Activated CD4-positive, alpha-beta T cell treated with anti-CD3 and anti-CD28 coated beads, Interleukin-2, amount 50 U/mL, for 16 hours (primary cell): ENCODE data around the gene PCDH15.

Experiments used
- DNase-seq: peaks from one replicate; pipeline ENCODE4 v3.0.0-alpha.2; 2020

Gene PCDH15

DNA sequence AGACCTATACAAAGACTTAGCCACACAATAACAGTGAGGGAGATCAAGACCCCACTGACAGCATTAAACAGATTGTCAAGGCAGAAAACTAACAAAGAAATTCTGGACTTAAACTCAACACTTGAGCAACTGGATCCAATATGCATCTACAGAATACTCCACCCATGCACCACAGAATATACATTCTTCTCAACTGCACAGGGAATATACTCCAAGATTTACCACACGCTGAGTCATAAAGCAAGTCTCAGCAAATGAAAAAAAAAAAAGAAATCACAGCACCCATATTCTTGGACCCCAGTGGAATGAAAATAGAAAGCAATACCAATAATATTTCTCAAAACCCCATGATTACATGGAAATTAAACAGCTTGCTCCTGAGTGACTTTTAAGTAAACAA is 680.2 kb downstream of the PCDH15 start:
- no peak for DNase-seq

DNA sequence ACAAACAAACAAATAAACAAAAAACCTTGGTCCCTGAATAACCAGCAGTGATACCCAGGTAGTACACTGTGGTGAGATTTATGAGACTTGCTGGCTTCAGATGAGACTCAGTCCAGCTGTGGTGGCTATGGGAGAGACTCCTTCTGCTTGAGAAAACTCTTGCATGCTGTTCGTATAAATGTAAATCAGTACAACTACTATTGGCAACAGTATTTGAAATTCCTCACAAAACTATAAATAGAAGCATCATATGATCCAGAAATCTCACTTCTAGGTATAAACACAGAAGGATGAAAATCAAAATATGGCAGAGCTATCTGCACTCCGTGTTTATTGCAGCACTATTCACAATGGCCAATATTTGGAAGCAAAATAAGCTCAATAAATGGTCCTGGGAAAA is 692.1 kb downstream of the PCDH15 start:
- no peak for DNase-seq

- no peak for DNase-seq
Observed at GRCh38 chr10:54096892-54097291, 704.1 kb downstream of the PCDH15 start.

DNA sequence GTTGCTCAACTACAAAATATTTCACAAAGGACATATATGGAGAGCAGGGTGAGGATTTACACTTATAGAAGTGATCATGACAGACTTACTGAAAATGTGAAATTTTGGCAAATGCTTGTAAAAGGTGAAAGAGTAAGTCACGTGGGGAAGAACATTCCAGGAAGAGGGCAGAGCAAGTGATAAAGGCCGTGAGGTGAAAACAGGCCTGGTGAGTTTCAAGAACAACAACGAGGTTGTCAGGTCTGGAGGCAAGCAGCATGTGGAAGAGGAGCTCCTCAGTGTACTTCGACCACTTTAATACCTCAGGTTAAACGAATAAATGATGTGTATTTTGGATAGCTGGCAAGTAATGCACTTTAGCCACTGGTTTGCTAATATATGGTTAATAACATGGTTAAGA is 706.7 kb downstream of the PCDH15 start:
- DNase-seq = no peak

DNA sequence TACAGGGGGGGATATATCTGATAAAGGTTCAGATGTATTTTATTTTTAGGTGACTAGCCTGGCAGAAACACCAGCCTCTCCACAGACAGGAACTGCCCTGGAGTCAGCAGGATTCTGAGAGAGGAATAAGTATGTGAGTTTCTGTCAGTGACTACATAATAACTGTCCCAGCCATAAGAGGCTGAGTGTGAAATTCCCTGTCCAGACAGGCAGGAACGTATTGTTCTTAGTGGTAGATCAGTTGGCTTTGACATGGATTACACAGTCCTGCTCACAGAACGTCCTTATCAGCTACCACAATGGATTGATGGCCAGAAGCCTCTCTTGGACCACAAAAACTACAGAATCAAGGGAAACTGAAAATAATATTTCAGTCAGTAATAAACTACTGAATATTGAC is 709.8 kb downstream of the PCDH15 start:
- no peak for DNase-seq

DNA sequence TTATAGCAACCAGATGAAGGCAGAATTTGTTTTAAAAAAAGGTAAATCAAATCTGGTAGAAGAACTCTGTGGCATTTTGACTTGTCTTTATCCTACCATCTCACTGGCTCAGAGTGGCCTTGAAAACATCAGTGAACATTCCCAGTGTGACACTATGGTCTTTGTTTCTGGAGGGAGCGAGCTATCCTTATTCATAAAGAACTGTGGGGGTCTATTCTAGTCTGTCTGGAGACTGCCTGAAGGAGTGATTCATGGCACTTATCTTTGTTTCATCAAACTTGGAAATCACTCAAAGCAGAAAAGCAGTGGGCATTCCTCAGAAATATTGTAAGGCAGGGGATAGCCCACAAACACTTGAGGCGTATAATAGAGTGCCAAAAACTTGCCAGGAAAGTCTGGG is 719.1 kb downstream of the PCDH15 start:
- no peak for DNase-seq

DNA sequence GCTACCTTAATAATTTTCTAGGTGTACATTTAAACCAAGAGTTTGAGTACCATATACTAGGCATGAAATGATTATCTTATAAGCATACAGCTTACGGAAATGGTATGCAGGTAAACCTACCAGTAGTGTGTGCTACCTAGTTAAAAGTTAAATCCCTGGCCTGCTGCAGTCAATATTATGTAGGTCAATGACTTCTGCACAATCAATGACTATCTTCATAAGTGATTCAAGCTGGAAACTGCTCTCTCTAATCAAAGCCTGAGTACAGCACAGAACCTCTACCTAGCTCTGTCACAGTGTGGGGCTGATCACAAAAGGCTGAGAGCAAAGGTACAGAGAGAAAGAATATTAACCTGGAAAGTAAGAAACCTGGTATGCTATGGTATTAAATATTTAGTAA is 733.7 kb downstream of the PCDH15 start:
- DNase-seq = no peak

- no peak for DNase-seq
Observed at GRCh38 chr10:54066646-54067045, 734.4 kb downstream of the PCDH15 start.

- no peak for DNase-seq
Observed at GRCh38 chr10:54065106-54065505, 735.9 kb downstream of the PCDH15 start.

DNA sequence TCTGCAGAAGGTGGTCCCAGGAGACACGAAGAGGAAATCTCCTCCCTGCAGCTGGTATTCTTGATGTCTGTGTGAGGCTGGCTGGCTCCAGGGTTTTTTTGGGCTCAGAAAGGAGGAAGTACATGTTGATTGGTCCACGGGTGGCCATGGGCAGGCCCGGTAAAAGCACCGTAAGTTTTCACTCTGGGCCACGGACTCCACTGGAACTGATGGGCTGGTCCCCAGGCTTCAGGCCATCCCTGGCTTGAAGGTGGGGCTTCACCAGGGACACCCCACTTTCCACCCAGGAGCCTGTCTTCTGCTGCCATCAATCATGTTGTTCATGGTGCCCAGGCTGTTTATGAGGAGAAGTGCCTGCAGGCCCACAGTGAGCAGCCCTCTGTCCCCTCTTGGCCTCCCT is 736.8 kb downstream of the PCDH15 start:
- DNase-seq = no peak

GRCh38 chr10:54063514-54063913 is 737.5 kb downstream of the PCDH15 start:
- DNase-seq = no peak

DNA sequence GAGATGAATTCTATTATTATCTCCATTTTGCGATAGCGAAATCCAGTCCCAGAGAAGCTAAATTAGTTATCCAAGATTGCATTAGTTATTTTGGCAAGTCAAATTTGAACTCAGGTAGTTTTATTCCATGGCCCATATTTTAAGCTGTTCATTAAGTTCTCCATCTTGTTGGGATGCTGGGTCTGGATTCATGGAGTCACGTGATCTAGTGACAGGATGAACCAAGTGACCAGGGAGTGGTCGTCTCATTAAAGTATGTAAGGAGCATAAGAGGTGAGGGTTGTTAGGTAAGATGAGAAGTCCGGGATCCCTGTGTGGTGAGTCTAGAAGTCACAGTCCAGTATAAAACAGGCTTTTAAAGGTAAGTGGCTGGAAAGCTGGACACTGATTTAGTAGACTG is 740.5 kb downstream of the PCDH15 start:
- no peak for DNase-seq

- no peak for DNase-seq
Observed at GRCh38 chr10:54057357-54057756, 743.7 kb downstream of the PCDH15 start.

DNA sequence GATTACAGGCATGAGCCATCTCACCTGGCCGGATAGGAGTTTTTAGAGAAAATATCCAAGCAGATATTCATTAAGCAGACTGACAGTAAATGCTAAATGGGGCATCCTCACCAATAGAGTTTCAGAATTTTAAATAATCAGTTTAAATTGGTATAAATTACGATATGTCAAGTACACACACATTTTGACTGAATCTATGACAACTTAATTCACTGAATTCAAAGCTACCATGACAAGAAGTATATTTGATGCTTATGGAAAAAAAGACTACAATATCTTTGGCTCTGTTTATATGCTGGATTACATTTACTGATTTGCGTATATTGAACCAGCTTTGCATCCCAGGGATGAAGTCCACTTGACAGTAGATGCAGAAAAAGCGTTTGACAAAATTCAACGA is 774.7 kb downstream of the PCDH15 start:
- DNase-seq = no peak

- DNase-seq = no peak
Observed at GRCh38 chr10:54011117-54011516, 789.9 kb downstream of the PCDH15 start.

- no peak for DNase-seq
Observed at GRCh38 chr10:54010337-54010933, 790.6 kb downstream of the PCDH15 start.

- DNase-seq = no peak
Observed at GRCh38 chr10:54009672-54010071, 791.4 kb downstream of the PCDH15 start.

DNA sequence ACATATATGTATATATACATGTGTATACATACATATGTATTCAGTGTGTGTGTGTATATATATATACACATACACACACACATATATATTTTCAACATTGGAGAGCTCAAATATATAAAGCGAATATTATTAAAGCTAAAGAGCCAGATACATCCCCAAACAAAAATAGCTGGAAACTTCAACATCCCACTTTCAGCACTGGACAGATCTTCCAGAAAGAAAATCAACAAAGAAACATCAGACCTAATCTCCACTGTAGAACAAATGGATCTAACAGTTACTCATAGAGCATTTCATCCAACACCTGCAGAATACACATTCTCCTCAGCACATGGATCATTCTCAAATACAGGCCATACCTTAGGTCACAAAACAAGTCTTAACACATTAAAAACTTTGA is 799.0 kb downstream of the PCDH15 start:
- DNase-seq = no peak

- no peak for DNase-seq
Observed at GRCh38 chr10:53997953-53998352, 803.1 kb downstream of the PCDH15 start.

DNA sequence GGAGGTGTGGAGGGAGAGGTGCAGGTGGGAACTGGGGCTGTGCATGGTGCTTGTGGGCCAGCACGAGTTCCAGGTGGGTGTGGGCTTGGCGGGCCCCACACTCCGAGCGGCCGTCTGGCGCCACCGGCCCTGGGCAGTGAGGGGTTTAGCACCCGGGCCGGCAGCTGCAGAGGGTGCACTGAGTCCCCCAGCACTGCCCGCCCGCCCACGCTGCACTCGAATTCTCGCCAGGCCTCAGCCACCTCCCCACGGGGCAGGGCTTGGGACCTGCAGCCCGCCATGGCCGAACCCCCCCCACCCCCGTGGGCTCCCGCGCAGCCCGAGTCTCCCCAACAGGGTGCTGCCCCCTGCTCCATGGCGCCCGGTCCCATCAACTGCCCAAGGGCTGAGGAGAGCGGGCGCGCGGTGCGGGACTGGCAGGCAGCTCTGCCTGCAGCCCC is 810.2 kb downstream of the PCDH15 start:
- DNase-seq = no peak

DNA sequence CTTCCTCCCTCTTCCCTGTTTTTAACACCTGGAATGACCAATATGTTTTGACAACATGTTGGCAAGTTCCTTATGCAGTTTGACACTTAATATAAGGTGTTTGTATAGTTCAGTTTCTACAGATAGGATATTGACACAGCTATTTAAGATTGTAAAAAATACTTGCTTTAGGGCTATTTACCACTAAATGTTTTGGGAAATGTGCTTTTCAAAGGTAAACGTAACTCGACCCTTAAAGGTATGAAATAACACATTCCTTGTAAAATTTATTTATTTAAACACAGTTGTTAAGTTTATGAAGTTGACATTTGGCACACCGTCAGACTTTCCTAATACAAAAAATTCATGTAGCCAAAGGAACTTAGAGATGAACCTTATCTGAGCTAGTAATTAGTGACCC is 817.6 kb downstream of the PCDH15 start:
- DNase-seq = no peak

DNA sequence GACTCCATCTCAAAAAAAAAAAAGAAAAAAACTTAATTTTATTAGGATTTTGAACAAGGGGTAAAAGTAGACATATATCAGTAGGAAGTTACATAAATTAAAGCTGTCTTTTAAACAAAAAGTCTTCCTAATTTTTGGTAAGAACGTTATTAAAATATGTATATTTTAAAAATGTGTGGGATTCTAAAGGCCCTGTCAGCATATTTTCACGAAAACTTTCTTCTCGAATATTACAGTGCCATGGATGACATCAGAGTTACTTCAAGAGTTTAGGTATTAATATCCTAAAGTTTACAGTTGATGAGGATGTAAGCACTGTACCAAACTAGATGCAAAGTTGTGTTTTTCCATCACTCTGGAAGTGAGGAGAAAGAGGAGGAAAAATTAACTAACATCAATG is 820.8 kb downstream of the PCDH15 start:
- DNase-seq = no peak

DNA sequence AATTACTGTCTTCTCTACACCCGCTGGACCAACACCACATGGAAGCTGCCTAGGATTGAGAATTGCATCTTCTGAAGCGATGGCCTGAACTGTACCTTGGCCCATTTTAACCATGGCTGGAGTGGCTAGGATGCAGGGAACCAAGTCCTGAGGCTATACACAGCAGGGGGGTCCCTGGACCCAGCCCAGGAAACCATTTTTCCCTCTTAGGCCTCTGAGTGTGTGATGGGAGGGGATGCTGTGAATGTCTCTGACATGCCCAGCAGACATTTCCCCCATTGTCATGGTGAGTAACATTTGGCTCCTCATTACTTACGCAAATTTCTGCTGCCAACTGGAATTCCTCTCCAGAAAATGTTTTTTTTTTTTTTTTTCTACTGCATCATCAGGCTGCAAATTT is 822.7 kb downstream of the PCDH15 start:
- no peak for DNase-seq

- DNase-seq = no peak
Observed at GRCh38 chr10:53977267-53977666, 823.8 kb downstream of the PCDH15 start.

GRCh38 chr10:53957401-53957800 is 843.6 kb downstream of the PCDH15 start:
- DNase-seq = no peak

GRCh38 chr10:53955091-53955490 is 845.9 kb downstream of the PCDH15 start:
- no peak for DNase-seq
